GM12872 (cell line): ENCODE data around the gene CBX4.

ENCODE experiments used
- TF ChIP-seq, protein P1 (sequence below): IDR thresholded peaks from 3 replicates; pipeline ENCODE4 v1.5.1; 2011; ENCODE audit warnings: low read depth, mild to moderate bottlenecking, low read length, moderate library complexity; ENCODE audit not compliant: insufficient read depth

CBX4 gene

GRCh38 chr17:79785017-79785899 lies 54.0 kb downstream of the CBX4 start:
- TF ChIP-seq, protein P1, sequence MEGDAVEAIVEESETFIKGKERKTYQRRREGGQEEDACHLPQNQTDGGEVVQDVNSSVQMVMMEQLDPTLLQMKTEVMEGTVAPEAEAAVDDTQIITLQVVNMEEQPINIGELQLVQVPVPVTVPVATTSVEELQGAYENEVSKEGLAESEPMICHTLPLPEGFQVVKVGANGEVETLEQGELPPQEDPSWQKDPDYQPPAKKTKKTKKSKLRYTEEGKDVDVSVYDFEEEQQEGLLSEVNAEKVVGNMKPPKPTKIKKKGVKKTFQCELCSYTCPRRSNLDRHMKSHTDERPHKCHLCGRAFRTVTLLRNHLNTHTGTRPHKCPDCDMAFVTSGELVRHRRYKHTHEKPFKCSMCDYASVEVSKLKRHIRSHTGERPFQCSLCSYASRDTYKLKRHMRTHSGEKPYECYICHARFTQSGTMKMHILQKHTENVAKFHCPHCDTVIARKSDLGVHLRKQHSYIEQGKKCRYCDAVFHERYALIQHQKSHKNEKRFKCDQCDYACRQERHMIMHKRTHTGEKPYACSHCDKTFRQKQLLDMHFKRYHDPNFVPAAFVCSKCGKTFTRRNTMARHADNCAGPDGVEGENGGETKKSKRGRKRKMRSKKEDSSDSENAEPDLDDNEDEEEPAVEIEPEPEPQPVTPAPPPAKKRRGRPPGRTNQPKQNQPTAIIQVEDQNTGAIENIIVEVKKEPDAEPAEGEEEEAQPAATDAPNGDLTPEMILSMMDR = no peak

- TF ChIP-seq, protein P1 = no peak
Observed at GRCh38 chr17:79784353-79785016, 54.8 kb downstream of the CBX4 start.

- TF ChIP-seq, protein P1 = no peak
Observed at GRCh38 chr17:79783891-79784290, 55.3 kb downstream of the CBX4 start.
